Mucosa of rectum (tissue), 2 donors: Measurements from ENCODE around the gene INTS1.

Experiments
- H3K27ac ChIP-seq, 2 donors: one replicate each; pipeline ENCODE4 v1.7.0; 2013; ENCODE audit warnings: inconsistent platforms in 2 of 2, low read depth in 2 of 2, low read length in 2 of 2
- H3K27me3 ChIP-seq, 2 donors: one replicate each; pipeline ENCODE4 v1.7.0; 2013; ENCODE audit warnings: low read length in 2 of 2; ENCODE audit not compliant: control insufficient read depth in 2 of 2, insufficient read depth in 2 of 2
- H3K36me3 ChIP-seq, 2 donors: one replicate each; pipeline ENCODE4 v1.7.0; 2013; ENCODE audit warnings: low read length in 2 of 2; ENCODE audit not compliant: control insufficient read depth in 2 of 2, insufficient read depth in 2 of 2
- H3K4me1 ChIP-seq, 2 donors: one replicate each; pipeline ENCODE4 v1.7.0; 2013; ENCODE audit warnings: low read length in 2 of 2, mild to moderate bottlenecking in 1 of 2; ENCODE audit not compliant: control insufficient read depth in 2 of 2, insufficient read depth in 2 of 2
- H3K4me3 ChIP-seq, 2 donors: one replicate each; pipeline ENCODE4 v1.7.0; 2013; ENCODE audit warnings: low read length in 2 of 2
- H3K9ac ChIP-seq, 2 donors: one replicate each; pipeline ENCODE4 v1.7.0; 2013; ENCODE audit warnings: low read length in 2 of 2, low read depth in 1 of 2, mild to moderate bottlenecking in 1 of 2
- H3K9me3 ChIP-seq, 2 donors: one replicate each; pipeline ENCODE4 v1.7.0; 2013; ENCODE audit warnings: low read length in 2 of 2; ENCODE audit not compliant: control insufficient read depth in 2 of 2
- donor health status: healthy.
- donor health status: Normal muscosa, but diverticular disease.

The INTS1 gene

DNA sequence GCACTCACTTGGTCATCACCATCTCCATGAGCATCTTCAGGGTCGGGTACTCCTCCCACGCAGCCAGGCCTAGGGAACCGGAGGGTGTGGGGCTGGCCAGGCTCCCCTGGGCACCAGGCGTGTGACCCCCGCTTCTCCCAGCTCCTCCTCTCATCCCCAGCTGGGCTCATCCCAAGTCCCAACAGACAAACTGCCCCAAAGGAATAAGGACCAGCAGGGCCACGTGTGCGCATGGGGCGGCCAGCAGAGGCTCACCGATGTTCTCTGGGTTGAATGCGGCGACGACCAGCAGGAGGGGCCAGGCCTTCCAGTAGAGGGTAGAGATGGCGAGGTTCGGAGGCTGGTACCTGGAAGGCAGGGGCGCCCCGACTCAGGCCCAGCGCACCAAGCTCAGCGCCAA is 14.9 kb downstream of the INTS1 start:
- peaks cover 59 to 65% of the 10 kb centered on the region in 2 donors for H3K36me3 ChIP-seq

DNA sequence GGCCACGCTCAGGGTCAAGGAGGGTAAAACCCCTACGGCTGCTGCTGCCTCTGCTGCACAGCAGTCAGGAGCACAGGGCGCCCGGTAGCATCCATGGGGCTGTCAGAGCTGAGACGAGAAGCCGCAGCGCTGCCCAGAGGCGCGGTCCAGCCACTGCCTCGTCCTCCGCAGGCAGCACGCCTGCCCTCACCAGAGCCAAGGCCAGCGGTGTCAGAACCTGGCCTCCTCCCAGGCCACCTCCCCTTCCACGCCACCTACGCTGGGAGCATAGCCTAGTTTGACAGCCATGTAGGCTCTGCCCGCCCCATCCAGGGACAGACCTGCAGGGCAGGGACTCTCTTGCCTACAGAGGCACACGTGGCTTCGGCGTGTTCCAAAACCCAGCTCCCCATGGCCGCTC is 16.2 kb downstream of the INTS1 start:
- Histone ChIP-seq H3K27ac (no peak overlapping the region), H3K9me3 (no peaks in the 10 kb centered on the region), H3K9ac (no peak overlapping the region), H3K4me1 (no peaks in the 10 kb centered on the region), H3K27me3 (no peaks in the 10 kb centered on the region), H3K36me3 (peaks cover 67 to 72% of the 10 kb centered on the region in 2 donors), H3K4me3 (no peak overlapping the region)

More for the DNA sequence above, 14.9 kb downstream of the INTS1 start:
- Histone ChIP-seq H3K9me3 (no peaks in the 10 kb centered on the region), H3K27ac (no peak overlapping the region), H3K4me1 (no peaks in the 10 kb centered on the region), H3K27me3 (no peaks in the 10 kb centered on the region), H3K4me3 (no peak overlapping the region), H3K9ac (no peak overlapping the region)

DNA sequence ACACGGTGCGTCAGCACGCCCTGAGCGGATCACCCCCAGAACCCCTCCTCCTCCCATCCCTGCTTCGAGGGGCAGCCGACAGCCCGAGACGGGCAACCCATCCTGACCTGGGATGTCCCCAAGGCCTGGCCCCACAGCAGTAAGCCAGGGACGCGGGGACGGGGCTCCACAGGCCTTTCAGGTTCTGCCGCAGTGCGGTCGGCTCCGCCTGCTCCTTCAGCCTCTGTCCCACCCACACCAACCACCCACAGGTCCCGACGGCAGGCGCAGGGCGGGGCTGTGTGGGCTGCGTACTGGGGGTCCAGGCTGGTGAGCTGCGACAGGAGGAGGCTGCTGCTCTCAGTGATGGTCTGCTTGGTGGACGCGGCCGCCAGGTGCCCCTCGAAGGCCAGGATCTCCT is 16.7 kb downstream of the INTS1 start:
- H3K9ac ChIP-seq = no peak overlapping the region
- no peaks in the 10 kb centered on the region for H3K27me3 ChIP-seq
- no peaks in the 10 kb centered on the region for H3K9me3 ChIP-seq
- H3K36me3 ChIP-seq = peaks cover 66 to 74% of the 10 kb centered on the region in 2 donors
- H3K27ac ChIP-seq = no peak overlapping the region
- no peaks in the 10 kb centered on the region for H3K4me1 ChIP-seq
- no peak overlapping the region for H3K4me3 ChIP-seq

DNA sequence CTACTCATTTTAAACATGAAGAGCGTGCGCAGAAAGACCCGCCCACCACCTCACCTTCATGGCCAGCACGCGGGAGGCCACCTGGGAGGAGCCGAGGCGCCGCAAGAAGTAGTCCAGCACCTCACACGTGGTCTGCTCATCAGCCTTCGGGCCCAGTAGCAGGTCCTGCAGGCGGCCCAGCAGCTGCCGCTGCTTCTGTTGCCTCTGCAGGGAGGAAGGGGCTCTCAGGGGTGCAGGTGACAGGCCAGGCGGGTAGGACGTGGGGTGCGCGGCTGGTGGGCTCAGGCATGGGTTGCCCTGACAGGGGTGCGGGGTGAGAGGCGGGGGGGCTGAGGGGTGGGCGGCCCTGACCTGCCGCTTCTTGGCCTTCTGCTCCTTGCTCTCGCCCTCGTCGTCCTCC is 17.6 kb downstream of the INTS1 start:
- H3K4me1 ChIP-seq = no peaks in the 10 kb centered on the region
- no peaks in the 10 kb centered on the region for H3K9me3 ChIP-seq
- H3K36me3 ChIP-seq = peaks cover 57 to 67% of the 10 kb centered on the region in 2 donors
- no peak overlapping the region for H3K9ac ChIP-seq
- no peak overlapping the region for H3K4me3 ChIP-seq
- H3K27me3 ChIP-seq = no peaks in the 10 kb centered on the region
- H3K27ac ChIP-seq = no peak overlapping the region

DNA sequence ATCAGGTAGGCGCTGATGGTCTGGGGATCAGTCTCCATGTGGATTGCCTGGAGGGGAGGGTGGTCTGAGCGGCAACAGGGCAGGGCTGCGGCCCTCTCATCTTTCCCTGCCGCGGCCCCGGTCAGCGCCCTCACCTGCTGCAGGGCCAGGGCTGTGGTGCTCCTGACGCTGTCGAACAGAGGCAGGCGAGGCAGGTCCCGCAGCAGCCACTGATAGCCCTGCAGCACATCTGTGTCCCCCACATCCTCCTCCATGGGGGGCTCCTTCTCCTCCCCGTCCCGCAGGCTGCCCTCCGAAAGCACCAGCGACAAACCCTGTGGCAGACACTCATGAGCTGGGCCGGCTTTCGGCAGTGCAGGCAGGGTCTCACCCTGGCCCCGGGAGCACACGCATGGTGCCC is 19.0 kb downstream of the INTS1 start:
- H3K27ac ChIP-seq = no peak overlapping the region
- H3K27me3 ChIP-seq = no peaks in the 10 kb centered on the region
- peaks cover 54 to 66% of the 10 kb centered on the region in 2 donors for H3K36me3 ChIP-seq
- no peaks in the 10 kb centered on the region for H3K4me1 ChIP-seq
- no peaks in the 10 kb centered on the region for H3K9me3 ChIP-seq
- no peak overlapping the region for H3K9ac ChIP-seq
- no peak overlapping the region for H3K4me3 ChIP-seq

DNA sequence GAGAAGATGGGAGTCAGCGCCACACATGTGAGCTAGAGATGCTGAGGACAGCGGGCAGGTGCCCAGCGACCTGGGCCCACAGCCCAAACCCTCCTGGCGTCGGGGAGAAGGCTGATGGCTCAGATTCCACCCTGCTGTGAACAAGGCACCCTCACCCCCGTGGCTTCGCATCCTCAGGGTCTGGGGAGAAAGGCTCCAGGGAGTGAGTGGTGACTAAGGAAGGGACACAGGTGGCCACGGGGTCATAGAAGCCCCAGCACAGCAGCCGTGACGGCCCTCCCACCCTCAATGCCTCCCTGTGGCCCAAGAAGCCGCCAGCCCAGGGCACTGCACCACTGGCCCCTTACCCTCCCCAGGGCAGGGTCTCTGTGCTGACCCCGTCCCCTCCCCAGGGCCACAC is 19.6 kb downstream of the INTS1 start:
- Histone ChIP-seq H3K4me1 (no peaks in the 10 kb centered on the region), H3K4me3 (no peak overlapping the region), H3K27ac (no peak overlapping the region), H3K36me3 (peaks cover 52 to 68% of the 10 kb centered on the region in 2 donors), H3K9me3 (no peaks in the 10 kb centered on the region), H3K9ac (no peak overlapping the region), H3K27me3 (no peaks in the 10 kb centered on the region)

DNA sequence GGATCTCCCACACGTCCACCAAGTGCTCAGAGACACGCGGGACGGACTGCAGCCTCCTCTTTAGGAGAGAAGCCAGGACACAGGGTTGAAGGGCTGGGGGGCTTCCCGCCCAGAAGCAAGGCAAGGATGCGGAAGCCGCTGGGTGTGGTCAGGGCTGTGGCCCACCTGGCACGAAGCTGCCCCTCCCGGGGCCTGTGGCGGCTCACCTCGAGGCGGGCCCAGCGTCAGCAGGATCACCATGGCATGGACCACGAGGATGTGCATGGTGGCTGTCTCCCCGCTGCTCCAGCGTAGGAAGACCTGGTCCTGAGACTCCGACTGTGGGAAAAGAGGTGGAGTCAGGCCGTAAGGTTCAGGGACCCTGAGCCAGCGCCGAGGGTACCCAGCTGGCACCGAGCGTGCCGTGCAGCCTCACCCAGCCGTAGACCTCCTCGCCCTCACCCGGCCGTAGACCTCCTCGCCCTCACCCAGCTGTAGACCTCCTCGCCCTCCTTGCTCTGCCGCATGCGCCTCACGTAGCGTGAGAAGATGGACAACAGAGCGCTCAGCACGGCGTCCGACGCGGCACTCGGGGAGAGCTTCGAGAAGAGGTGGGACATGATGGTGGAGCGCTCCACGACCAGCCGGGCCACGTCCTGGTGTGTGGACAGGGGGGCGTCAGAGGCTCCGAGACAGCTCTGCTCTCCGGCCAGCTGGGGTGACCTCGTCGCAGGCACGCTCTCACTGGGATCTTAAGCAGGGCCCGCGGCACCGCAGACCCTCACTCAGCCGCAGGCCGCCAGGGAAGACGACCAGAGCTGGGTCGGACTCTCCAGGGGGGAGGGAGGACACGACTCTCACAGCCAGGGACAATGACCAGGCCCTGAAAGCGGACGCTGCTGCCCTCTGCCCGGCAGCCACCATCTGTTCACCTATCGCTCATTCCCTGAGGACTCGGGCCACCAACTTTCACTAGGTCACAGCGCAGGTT is 20.4 kb downstream of the INTS1 start:
- no peaks in the 10 kb centered on the region for H3K27me3 ChIP-seq
- peaks cover 45 to 66% of the 10 kb centered on the region in 2 donors for H3K36me3 ChIP-seq
- no peaks in the 10 kb centered on the region for H3K4me1 ChIP-seq
- no peaks in the 10 kb centered on the region for H3K9me3 ChIP-seq
- H3K27ac ChIP-seq = no peak overlapping the region
- no peak overlapping the region for H3K9ac ChIP-seq
- no peak overlapping the region for H3K4me3 ChIP-seq

DNA sequence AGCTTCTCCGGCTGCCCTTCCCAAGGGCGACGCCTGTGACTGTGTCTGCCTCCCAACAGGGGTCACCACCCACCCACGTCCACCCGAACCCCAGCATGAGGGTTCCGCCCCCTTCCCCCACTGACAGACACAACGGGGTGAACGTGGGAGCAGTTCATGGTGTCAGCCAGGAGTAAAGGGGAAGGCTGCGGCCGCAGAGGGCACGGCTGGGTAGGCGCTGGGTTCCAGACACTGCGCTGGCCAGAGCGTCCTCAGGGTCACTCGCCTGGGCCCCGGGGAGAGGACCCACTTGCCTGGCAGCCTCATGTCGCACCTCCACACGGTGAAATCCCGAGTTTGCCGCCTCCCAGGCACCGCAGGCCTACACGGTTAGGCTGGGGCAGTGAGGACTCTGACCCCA is 21.1 kb downstream of the INTS1 start:
- Histone ChIP-seq H3K36me3 (peaks cover 42 to 61% of the 10 kb centered on the region in 2 donors), H3K9me3 (no peaks in the 10 kb centered on the region), H3K4me1 (no peaks in the 10 kb centered on the region), H3K9ac (no peak overlapping the region), H3K27me3 (no peaks in the 10 kb centered on the region), H3K27ac (no peak overlapping the region), H3K4me3 (no peak overlapping the region)

DNA sequence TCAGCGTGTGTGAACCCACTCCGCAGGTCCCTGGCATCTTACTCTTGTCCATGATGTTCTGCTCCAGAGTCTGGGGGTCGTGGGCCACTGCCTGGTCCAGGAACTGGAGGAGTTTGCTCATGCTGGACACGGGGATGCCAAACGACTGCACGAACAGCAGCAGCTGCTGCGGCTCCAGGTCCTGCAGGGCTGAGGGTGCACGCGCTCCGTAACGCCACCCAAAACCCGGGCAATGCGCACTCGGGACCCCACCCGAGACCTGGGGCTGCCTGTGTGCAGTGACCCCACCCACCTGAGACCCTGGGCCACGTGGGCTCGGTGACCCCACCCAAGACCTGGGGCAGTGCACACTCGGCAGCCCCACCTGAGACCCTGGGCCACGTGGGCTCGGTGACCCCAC is 22.9 kb downstream of the INTS1 start:
- Histone ChIP-seq H3K36me3 (peaks cover 37 to 50% of the 10 kb centered on the region in 2 donors), H3K9ac (no peak overlapping the region), H3K4me1 (no peaks in the 10 kb centered on the region), H3K27me3 (no peaks in the 10 kb centered on the region), H3K9me3 (no peaks in the 10 kb centered on the region), H3K4me3 (no peak overlapping the region), H3K27ac (no peak overlapping the region)

DNA sequence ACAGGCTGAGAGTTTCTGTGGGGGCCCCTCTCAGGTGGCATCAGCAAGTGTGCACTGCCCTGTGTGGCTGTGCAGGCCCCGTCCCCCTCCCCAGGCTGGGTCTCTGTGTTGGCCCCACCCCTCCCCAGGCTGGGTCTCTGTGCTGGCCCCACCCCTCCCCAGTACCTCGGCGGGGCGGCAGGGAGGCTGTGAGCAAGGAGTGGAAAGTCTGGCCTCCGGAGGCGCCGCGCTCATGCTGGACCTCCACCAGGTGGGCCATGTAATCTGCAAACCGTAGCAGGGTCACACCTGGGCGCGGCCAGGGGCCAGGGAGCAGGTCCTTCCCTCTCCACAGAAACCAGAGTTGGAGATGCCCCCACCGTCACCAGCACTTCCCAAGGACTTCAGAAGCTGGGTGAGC is 23.5 kb downstream of the INTS1 start:
- H3K9me3 ChIP-seq = no peaks in the 10 kb centered on the region
- no peaks in the 10 kb centered on the region for H3K4me1 ChIP-seq
- H3K36me3 ChIP-seq = peaks cover 43 to 47% of the 10 kb centered on the region in 2 donors

More for the DNA sequence above, 23.5 kb downstream of the INTS1 start:
- Histone ChIP-seq H3K27me3 (no peaks in the 10 kb centered on the region), H3K9ac (no peak overlapping the region), H3K27ac (no peak overlapping the region), H3K4me3 (no peak overlapping the region)
